H1 (cell line): ENCODE results near the gene SMIM5.

ENCODE experiments used
- CREB1 ChIP-seq: IDR thresholded peaks from 2 replicates; pipeline ENCODE4 v1.6.1; 2012; ENCODE audit warnings: inconsistent platforms
- CTCF ChIP-seq, 3 experiments: IDR thresholded peaks; 1 replicate in 2 of 3; 2 replicates in 1 of 3; pipeline versions ENCODE4 v1.5.1 to v1.6.1; 2011; ENCODE audit warnings: low read length in 3 of 3, mild to moderate bottlenecking in 3 of 3, inconsistent platforms in 2 of 3, low read depth in 1 of 3, moderate library complexity in 1 of 3; ENCODE audit not compliant: insufficient read depth in 1 of 3; ENCODE audit errors: control extremely low read depth in 1 of 3
- EP300 ChIP-seq, 2 experiments: IDR thresholded peaks; 1 replicate in 1 of 2; 2 replicates in 1 of 2; pipeline ENCODE4 v1.6.1; 2011 to 2012; ENCODE audit warnings: low read depth in 2 of 2, low read length in 2 of 2, mild to moderate bottlenecking in 2 of 2, borderline replicate concordance in 1 of 2, inconsistent platforms in 1 of 2, moderate library complexity in 1 of 2

DNA sequence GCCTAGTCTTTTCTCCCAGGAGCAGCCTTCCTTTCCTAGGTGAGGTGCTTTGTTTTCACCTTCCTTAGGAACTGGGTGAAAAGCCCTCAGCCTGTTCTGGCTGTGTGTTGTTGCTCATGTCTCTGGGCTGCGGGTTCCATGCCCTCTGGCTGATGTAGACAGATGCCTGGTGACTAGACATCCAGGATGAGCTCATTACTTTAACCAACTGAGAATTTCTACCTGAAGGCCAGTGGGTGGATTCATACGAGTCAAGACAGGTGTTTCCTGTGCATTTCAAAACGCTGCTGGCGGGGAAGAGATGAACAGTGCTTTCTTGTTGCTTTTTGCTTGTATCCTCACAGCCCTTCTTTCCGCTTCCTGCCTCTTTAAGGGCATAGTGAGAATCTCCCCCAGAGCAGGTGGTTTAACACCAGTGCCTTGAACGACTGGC lies 56.2 kb downstream of the SMIM5 start:
- TF ChIP-seq CREB1: no peak
- TF ChIP-seq CTCF (IDR thresholded peaks at IDR 0.05; ENCODE audit: control extremely low read depth in 1 of 3, insufficient read depth in 1 of 3, low read depth in 1 of 3, low read length in 3 of 3): no peak
- TF ChIP-seq EP300 (IDR thresholded peaks at IDR 0.05; ENCODE audit: borderline replicate concordance in 1 of 2, low read depth in 2 of 2, low read length in 2 of 2): no peak
